Smooth muscle cell (in vitro differentiated cells): ENCODE results near the gene NIPAL3. TPM values are rescaled to one million over a fixed set of nuclear protein-coding genes. Genes with fewer than 3 reads are reported as not detected.

Experiments
- DNase-seq: peaks from one replicate; lab custom pipeline; 2025; ENCODE audit not compliant: unreplicated experiment; lab: John Stamatoyannopoulos, UW
- H2AFZ ChIP-seq: fragments of 200-600 bp; sonication (generic); 2 replicates; pipeline ENCODE4 v1.6.0; 2016; ENCODE audit warnings: antibody characterized with exemption, low read depth, mild to moderate bottlenecking
- H3F3A ChIP-seq: fragments of 200-600 bp; sonication (generic); 2 replicates; pipeline ENCODE4 v1.6.0; 2017; ENCODE audit warnings: antibody characterized with exemption, low read depth
- H3K27ac ChIP-seq: fragments of 200-600 bp; sonication (generic); 2 replicates; pipeline ENCODE4 v1.5.1; 2016; ENCODE audit warnings: low read depth, mild to moderate bottlenecking
- H3K27me3 ChIP-seq: fragments of 200-600 bp; sonication (generic); 2 replicates; pipeline ENCODE4 v1.6.1; 2016; ENCODE audit warnings: low read depth, mild to moderate bottlenecking
- H3K36me3 ChIP-seq: fragments of 200-600 bp; sonication (generic); 2 replicates; pipeline ENCODE4 v1.5.1; 2016; ENCODE audit warnings: low read depth
- H3K4me1 ChIP-seq: fragments of 200-600 bp; sonication (generic); 2 replicates; pipeline ENCODE4 v1.5.1; 2016; ENCODE audit warnings: low read depth
- H3K4me2 ChIP-seq: fragments of 200-600 bp; sonication (generic); 2 replicates; pipeline ENCODE4 v1.6.0; 2016; ENCODE audit warnings: mild to moderate bottlenecking
- H3K4me3 ChIP-seq: fragments of 200-600 bp; sonication (generic); 2 replicates; pipeline ENCODE4 v1.5.1; 2016; ENCODE audit warnings: mild to moderate bottlenecking
- H3K79me2 ChIP-seq: fragments of 200-600 bp; sonication (generic); 2 replicates; pipeline ENCODE4 v1.6.0; 2016; ENCODE audit warnings: low read depth, mild to moderate bottlenecking
- H3K9ac ChIP-seq: fragments of 200-600 bp; sonication (generic); 2 replicates; pipeline ENCODE4 v1.6.0; 2016; ENCODE audit warnings: low read depth
- H3K9me3 ChIP-seq: fragments of 200-600 bp; sonication (generic); replicated peaks from 2 replicates; pipeline ENCODE4 v1.5.1; 2016; ENCODE audit warnings: low read depth
- H4K20me1 ChIP-seq: fragments of 200-600 bp; sonication (generic); 2 replicates; pipeline ENCODE4 v1.6.0; 2016; ENCODE audit warnings: low read depth
- WGBS: methylation state at CpG from one replicate; pipeline ENCODE4 v1.1.7; 2016; ENCODE audit warnings: low lambda C conversion rate; 5-methylcytosine and 5-hydroxymethylcytosine counted together
- polyA plus RNA-seq: library from polyadenylated mRNA; unstranded; fragments of >200 nt; fragmentation: Nextera tagmentation; extraction: Ambion mirVana; gene quantifications from 2 replicates; pipeline ENCODE4 v1.2.1, GENCODE V29; 2016
- total RNA-seq: library from RNA; depleted of rRNA; stranded (reverse); fragments of >200 nt; gene quantifications from 2 replicates; pipeline ENCODE4 v1.2.3, GENCODE V29; 2014
- TF ChIP-seq, protein P1 (sequence below): fragments of 200-600 bp; sonication (generic); IDR thresholded peaks from 2 replicates; pipeline ENCODE4 v1.5.1; 2017; ENCODE audit warnings: borderline replicate concordance, mild to moderate bottlenecking, antibody characterized with exemption; ENCODE audit not compliant: insufficient read depth, poor library complexity, severe bottlenecking

The NIPAL3 gene
- total and polyA plus RNA-seq, 2 experiments from 2014 or later: 9.3 to 22.5 TPM

DNA sequence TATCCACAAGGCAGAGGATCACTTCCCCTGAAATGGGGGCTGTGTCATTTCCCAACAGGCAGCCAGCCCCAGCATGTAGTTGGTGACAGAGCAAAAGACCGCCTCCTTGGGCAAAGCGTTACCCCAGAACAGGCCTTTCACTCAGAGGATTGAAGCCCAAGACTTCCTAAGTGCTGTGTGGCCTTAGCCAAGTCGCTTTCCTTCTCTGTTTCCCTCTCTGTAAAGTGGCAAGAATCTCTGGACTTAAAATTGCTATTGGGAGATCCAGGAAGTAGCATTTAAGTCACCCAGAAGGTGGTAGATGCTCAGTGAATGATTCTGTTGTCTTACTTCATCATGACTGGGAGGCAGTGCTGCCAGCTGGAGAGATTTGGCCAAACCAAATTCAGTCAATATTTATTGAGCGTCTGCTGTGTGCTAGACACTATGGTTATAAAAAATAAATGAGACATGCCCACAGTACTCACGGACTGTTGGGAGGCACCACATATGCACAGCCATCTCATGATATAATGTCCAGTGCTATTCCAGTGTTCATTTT lies 35.3 kb downstream of the NIPAL3 start:
- no peaks in the 10 kb centered on the region for H3K4me1 ChIP-seq
- no peak overlapping the region for H2AFZ ChIP-seq
- no peaks in the 10 kb centered on the region for H3K36me3 ChIP-seq
- H3K4me2 ChIP-seq: no peak overlapping the region
- no peaks in the 10 kb centered on the region for H3K79me2 ChIP-seq
- H3K9ac ChIP-seq: no peak overlapping the region
- DNase-seq: no peak
- no peaks in the 10 kb centered on the region for H3F3A ChIP-seq
- no peaks in the 10 kb centered on the region for H3K27me3 ChIP-seq
- no peak overlapping the region for H3K27ac ChIP-seq
- WGBS: 95% methylated on average over 5 of the region's 5 CpGs
- no peaks in the 10 kb centered on the region for H3K9me3 ChIP-seq
- H4K20me1 ChIP-seq: no peaks in the 10 kb centered on the region
- TF ChIP-seq, protein P1, sequence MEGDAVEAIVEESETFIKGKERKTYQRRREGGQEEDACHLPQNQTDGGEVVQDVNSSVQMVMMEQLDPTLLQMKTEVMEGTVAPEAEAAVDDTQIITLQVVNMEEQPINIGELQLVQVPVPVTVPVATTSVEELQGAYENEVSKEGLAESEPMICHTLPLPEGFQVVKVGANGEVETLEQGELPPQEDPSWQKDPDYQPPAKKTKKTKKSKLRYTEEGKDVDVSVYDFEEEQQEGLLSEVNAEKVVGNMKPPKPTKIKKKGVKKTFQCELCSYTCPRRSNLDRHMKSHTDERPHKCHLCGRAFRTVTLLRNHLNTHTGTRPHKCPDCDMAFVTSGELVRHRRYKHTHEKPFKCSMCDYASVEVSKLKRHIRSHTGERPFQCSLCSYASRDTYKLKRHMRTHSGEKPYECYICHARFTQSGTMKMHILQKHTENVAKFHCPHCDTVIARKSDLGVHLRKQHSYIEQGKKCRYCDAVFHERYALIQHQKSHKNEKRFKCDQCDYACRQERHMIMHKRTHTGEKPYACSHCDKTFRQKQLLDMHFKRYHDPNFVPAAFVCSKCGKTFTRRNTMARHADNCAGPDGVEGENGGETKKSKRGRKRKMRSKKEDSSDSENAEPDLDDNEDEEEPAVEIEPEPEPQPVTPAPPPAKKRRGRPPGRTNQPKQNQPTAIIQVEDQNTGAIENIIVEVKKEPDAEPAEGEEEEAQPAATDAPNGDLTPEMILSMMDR: no peak
- H3K4me3 ChIP-seq: no peak overlapping the region

DNA sequence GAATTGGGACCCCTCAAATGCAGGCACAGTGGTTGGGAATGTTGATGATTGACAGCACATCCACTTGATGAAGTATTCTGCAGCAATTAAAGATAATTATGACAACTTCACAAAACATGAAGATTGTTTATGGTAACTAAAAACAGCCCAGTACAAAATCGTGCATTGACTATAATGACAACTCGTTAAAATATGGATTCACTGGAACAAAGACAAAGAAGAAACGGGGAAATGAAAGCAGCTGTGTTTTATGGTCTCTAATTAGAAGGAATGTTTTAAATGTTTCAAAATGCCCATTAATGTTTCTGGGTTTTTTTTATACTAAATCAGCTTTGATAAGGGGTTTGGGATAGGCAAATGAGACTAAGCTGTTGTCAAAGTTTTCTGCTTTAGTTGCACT lies 36.1 kb downstream of the NIPAL3 start:
- DNase-seq: no peak
- 87% methylated on average over 3 of the region's 3 CpGs for WGBS

DNA sequence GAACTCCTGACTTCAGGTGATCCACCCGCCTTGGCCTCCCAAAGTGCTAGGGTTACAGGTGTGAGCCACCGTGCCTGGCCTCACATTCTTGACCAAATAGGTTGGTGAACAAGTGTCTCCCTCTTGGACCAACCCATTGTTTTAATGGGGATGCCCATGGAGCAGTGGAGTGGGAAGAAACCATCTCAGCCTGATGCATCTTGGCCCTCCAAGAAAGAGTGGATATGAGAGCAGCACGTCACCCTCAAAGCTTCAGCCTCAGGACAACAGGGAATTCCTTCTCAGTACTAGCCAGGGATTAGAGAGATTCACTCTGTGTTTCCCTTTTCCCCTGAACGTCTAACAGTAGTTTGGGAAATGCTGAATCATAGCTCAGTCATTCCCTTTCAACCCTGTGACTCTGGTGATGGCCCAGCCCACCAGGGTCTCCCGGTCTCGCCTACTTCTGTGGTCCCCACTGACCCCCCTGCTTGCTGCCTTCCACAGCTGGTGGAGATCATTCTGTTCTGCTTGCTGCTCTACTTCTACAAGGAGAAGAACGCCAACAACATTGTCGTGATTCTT lies 37.4 kb downstream of the NIPAL3 start:
- H3F3A ChIP-seq: no peaks in the 10 kb centered on the region
- H3K27me3 ChIP-seq: no peaks in the 10 kb centered on the region
- H3K4me3 ChIP-seq: no peak overlapping the region
- H3K4me1 ChIP-seq: no peaks in the 10 kb centered on the region
- H3K4me2 ChIP-seq: no peak overlapping the region
- H3K27ac ChIP-seq: no peak overlapping the region
- no peaks in the 10 kb centered on the region for H3K79me2 ChIP-seq
- no peaks in the 10 kb centered on the region for H4K20me1 ChIP-seq
- H3K36me3 ChIP-seq: no peaks in the 10 kb centered on the region
- WGBS: 56% methylated on average over 8 of the region's 8 CpGs
- H3K9me3 ChIP-seq: no peaks in the 10 kb centered on the region
- no peak overlapping the region for H2AFZ ChIP-seq
- no peak overlapping the region for H3K9ac ChIP-seq
- DNase-seq: no peak
- TF ChIP-seq, protein P1: no peak

More for the DNA sequence above, 36.1 kb downstream of the NIPAL3 start:
- H3F3A ChIP-seq: no peaks in the 10 kb centered on the region
- no peaks in the 10 kb centered on the region for H3K27me3 ChIP-seq
- H3K36me3 ChIP-seq: no peaks in the 10 kb centered on the region
- TF ChIP-seq, protein P1: no peak
- no peaks in the 10 kb centered on the region for H3K79me2 ChIP-seq
- no peak overlapping the region for H3K4me2 ChIP-seq
- H3K9me3 ChIP-seq: no peaks in the 10 kb centered on the region
- no peak overlapping the region for H3K4me3 ChIP-seq
- H3K4me1 ChIP-seq: no peaks in the 10 kb centered on the region
- no peaks in the 10 kb centered on the region for H4K20me1 ChIP-seq
- no peak overlapping the region for H3K27ac ChIP-seq
- no peak overlapping the region for H2AFZ ChIP-seq
- H3K9ac ChIP-seq: no peak overlapping the region

DNA sequence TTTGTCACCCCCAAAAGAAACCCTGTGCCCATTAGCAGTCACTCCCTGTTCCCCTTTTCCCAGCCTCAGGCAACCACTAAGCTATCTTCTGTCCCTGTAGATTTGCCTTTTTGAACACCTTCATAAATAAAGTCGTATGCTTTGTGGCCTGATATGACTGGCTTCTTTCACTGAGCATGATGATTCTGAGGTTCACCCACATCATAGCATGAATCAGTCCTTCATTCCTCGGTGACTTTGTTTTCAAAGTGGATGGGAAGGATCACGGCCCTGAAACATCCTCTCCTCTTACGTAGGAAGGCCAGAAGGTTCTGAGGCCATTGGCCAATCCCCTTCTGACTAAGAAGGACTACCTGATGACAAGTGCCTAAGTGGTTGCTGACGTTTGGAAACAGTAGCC lies 39.1 kb downstream of the NIPAL3 start:
- Histone ChIP-seq H3K27me3 (no peaks in the 10 kb centered on the region), H3K4me1 (no peaks in the 10 kb centered on the region), H2AFZ (no peak overlapping the region), H3K36me3 (no peaks in the 10 kb centered on the region), H3K27ac (no peak overlapping the region), H3K9me3 (no peaks in the 10 kb centered on the region), H3F3A (no peaks in the 10 kb centered on the region), H3K9ac (no peak overlapping the region), H3K79me2 (no peaks in the 10 kb centered on the region), H3K4me3 (no peak overlapping the region), H4K20me1 (no peaks in the 10 kb centered on the region), H3K4me2 (no peak overlapping the region)
- DNase-seq: no peak
- WGBS: 81% methylated on average over 5 of the region's 5 CpGs
- TF ChIP-seq, protein P1: no peak
